Endothelial cell of umbilical vein (primary cell): ENCODE measurements around the gene SMIM3. TPM values are rescaled to one million over a fixed set of nuclear protein-coding genes. Genes with fewer than 3 reads are reported as not detected.

ENCODE experiments used
- BruUV-seq: library from RNA; stranded (reverse); fragments of 400-500 nt; replicated peaks from 2 replicates; lab custom pipeline; 2021; lab: Mats Ljungman, UMichigan
- CTCF ChIA-PET: fragments of 300-600, 350-600 bp; sonication (Branson Sonifier 250); formaldehyde crosslinking; loops from one replicate; lab custom pipeline; 2021; ENCODE audit warnings: antibody characterized with exemption, inconsistent platforms; lab: Charles Lee
- POLR2A ChIA-PET: fragments of 300-600, 350-600 bp; sonication (Branson Sonifier 250); formaldehyde crosslinking; loops from one replicate; lab custom pipeline; 2021; ENCODE audit warnings: antibody characterized with exemption, inconsistent platforms; lab: Charles Lee
- DNase-seq: peaks from one replicate; pipeline ENCODE4 v3.0.0-alpha.2; 2011; ENCODE audit warnings: low read depth, low spot score
- FAIRE-seq: peaks from 2 replicates; lab custom pipeline; 2011; peaks lifted over from hg19 to GRCh38; lab: Jason Lieb, UNC
- H2AFZ ChIP-seq: 2 replicates; pipeline ENCODE4 v1.6.0; 2012; ENCODE audit warnings: low read depth, low read length, control low read depth, inconsistent platforms
- H3K27ac ChIP-seq: 2 replicates; pipeline ENCODE4 v1.5.1; 2011; ENCODE audit warnings: low read depth, mild to moderate bottlenecking, control low read depth, low read length, moderate library complexity; ENCODE audit not compliant: insufficient read depth
- H3K27me3 ChIP-seq, 2 experiments: 2 replicates each; pipeline versions ENCODE4 v1.6.0 to v1.6.1; 2011; ENCODE audit warnings: low read length in 2 of 2, mixed read lengths in 1 of 2; ENCODE audit not compliant: control insufficient read depth in 2 of 2, insufficient read depth in 2 of 2
- H3K36me3 ChIP-seq, 2 experiments: 2 replicates in 1 of 2; 3 replicates in 1 of 2; pipeline ENCODE4 v1.5.1; 2011; ENCODE audit warnings: low read length in 2 of 2, mild to moderate bottlenecking in 1 of 2, moderate library complexity in 1 of 2; ENCODE audit not compliant: control insufficient read depth in 2 of 2, insufficient read depth in 2 of 2; ENCODE audit errors: extremely low read depth in 1 of 2
- H3K4me1 ChIP-seq: 3 replicates; pipeline ENCODE4 v1.5.1; 2011; ENCODE audit warnings: mild to moderate bottlenecking, low read length; ENCODE audit not compliant: control insufficient read depth, insufficient read depth; ENCODE audit errors: extremely low read depth
- H3K4me2 ChIP-seq: 2 replicates; pipeline ENCODE4 v1.6.1; 2011; ENCODE audit warnings: low read length, control low read depth, mixed read lengths; ENCODE audit not compliant: insufficient read depth
- H3K4me3 ChIP-seq, 3 experiments: fragments of 200-600 bp in 1 of 3; sonication (generic), shearing (Covaris generic) in 1 of 3; replicated peaks in 1 of 3; 2 replicates each; pipeline ENCODE4 v1.5.1; 2011 to 2016; ENCODE audit warnings: control low read depth in 3 of 3, low read length in 3 of 3, mild to moderate bottlenecking in 2 of 3, inconsistent platforms in 1 of 3, low read depth in 1 of 3, moderate library complexity in 1 of 3; ENCODE audit not compliant: insufficient read depth in 1 of 3
- H3K79me2 ChIP-seq: 2 replicates; pipeline ENCODE4 v1.6.0; 2012; ENCODE audit warnings: low read length, inconsistent platforms; ENCODE audit not compliant: control insufficient read depth, insufficient read depth
- H3K9ac ChIP-seq: replicated peaks from 2 replicates; pipeline ENCODE3; 2011; ENCODE audit warnings: low read length, control low read depth; ENCODE audit not compliant: insufficient read depth; ENCODE audit errors: extremely low read depth
- H3K9me1 ChIP-seq: replicated peaks from 3 replicates; pipeline ENCODE4 v1.6.0; 2011; ENCODE audit warnings: mild to moderate bottlenecking, low read length; ENCODE audit not compliant: control insufficient read depth, insufficient read depth; ENCODE audit errors: extremely low read depth
- H3K9me3 ChIP-seq: replicated peaks from 2 replicates; pipeline ENCODE4 v1.5.1; 2012; ENCODE audit warnings: low read length, inconsistent platforms; ENCODE audit not compliant: control insufficient read depth, insufficient read depth
- H4K20me1 ChIP-seq: replicated peaks from 2 replicates; pipeline ENCODE3; 2011; ENCODE audit warnings: mild to moderate bottlenecking, low read length; ENCODE audit not compliant: control insufficient read depth, insufficient read depth; ENCODE audit errors: extremely low read depth
- CTCF ChIP-seq, 2 donors: IDR thresholded peaks; 1 replicate in 1 of 2; 2 replicates in 1 of 2; pipeline ENCODE4 v1.5.1; 2011; ENCODE audit warnings: low read length in 2 of 2, mild to moderate bottlenecking in 2 of 2, moderate library complexity in 2 of 2, control low read depth in 1 of 2, inconsistent platforms in 1 of 2, low read depth in 1 of 2; ENCODE audit not compliant: insufficient read depth in 1 of 2; ENCODE audit errors: extremely low read depth in 1 of 2
- EZH2 ChIP-seq: IDR thresholded peaks from 2 replicates; pipeline ENCODE4 v1.6.1; 2012; ENCODE audit warnings: borderline replicate concordance, low read depth, mild to moderate bottlenecking, moderate library complexity, low read length, inconsistent platforms; ENCODE audit not compliant: severe bottlenecking
- FOS ChIP-seq: IDR thresholded peaks from 2 replicates; pipeline ENCODE4 v1.6.1; 2011; ENCODE audit warnings: mild to moderate bottlenecking, low read length, moderate library complexity, borderline replicate concordance; ENCODE audit not compliant: insufficient read depth
- GATA2 ChIP-seq: IDR thresholded peaks from 2 replicates; pipeline ENCODE4 v1.7.0; 2011; ENCODE audit warnings: low read depth, mild to moderate bottlenecking, moderate library complexity, mixed read lengths, low read length; ENCODE audit not compliant: insufficient read length, insufficient read depth
- JUN ChIP-seq: IDR thresholded peaks from 2 replicates; pipeline ENCODE4 v1.6.1; 2011; ENCODE audit warnings: borderline replicate concordance, low read depth; ENCODE audit not compliant: insufficient read length, insufficient read depth
- MAX ChIP-seq: IDR thresholded peaks from 2 replicates; pipeline ENCODE4 v1.6.1; 2011; ENCODE audit not compliant: insufficient read depth, insufficient read length
- MYC ChIP-seq: IDR thresholded peaks from one replicate; pipeline ENCODE4 v1.6.1; 2011; ENCODE audit warnings: mild to moderate bottlenecking, low read depth, low read length
- POLR2A ChIP-seq: IDR thresholded peaks from 2 replicates; pipeline ENCODE4 v1.6.1; 2012; ENCODE audit warnings: low read depth, mild to moderate bottlenecking, control low read depth, low read length
- POLR2AphosphoS5 ChIP-seq: IDR thresholded peaks from 2 replicates; pipeline ENCODE4 v1.6.1; 2012; ENCODE audit warnings: low read depth, mild to moderate bottlenecking, control low read depth, low read length, moderate library complexity; ENCODE audit not compliant: insufficient read depth
- dilution Hi-C: fragments of 300-500 bp; cut with MboI; formaldehyde crosslinking; loops from one replicate; pipeline ENCODE4 v1.15.0; 2019; ENCODE audit warnings: low sequenced_read_pairs; ENCODE audit not compliant: extremely low pct_ligation_motif_present
- intact Hi-C: fragments of 100-400 bp; cut with micrococcal nuclease; formaldehyde crosslinking; loops from one replicate; pipeline ENCODE4 v1.10.0; 2022
- polyA plus RNA-seq, 4 experiments: library from polyadenylated mRNA; depleted of rRNA in 3 of 4; stranded (reverse) in 3 of 4; unstranded in 1 of 4; fragments of >200 nt; gene quantifications; 2 replicates each; pipeline versions ENCODE4 v1.2.1 to v1.2.3, GENCODE V29; 2011 to 2012; ENCODE audit warnings: missing spikeins in 1 of 4
- total RNA-seq: library from RNA; stranded (reverse); gene quantifications from 2 replicates; pipeline ENCODE4 v1.2.3, GENCODE V29; 2021

Gene SMIM3
- total and polyA plus RNA-seq, 2 donors (not counting 3 experiments of a cell fraction or from before 2014, with no cell fraction given): 1.0 to 2.0 TPM

- intact Hi-C loops: no loop called here
- DNase-seq: no peak
- Histone ChIP-seq H3K4me2 (no peak overlapping the region), H3K27me3 (peaks cover 7 to 9% of the 10 kb centered on the region in 2 experiments), H3K4me1 (peaks cover 9% of the 10 kb centered on the region), H4K20me1 (no peaks in the 10 kb centered on the region), H3K27ac (no peak overlapping the region), H3K4me3 (no peak overlapping the region), H3K36me3 (no peaks in the 10 kb centered on the region), H3K9me1 (no peaks in the 10 kb centered on the region), H3K79me2 (no peaks in the 10 kb centered on the region), H2AFZ (no peak overlapping the region), H3K9ac (no peak overlapping the region), H3K9me3 (no peaks in the 10 kb centered on the region)
- CTCF ChIA-PET: interaction anchor here (1.2 to 2.7 kb wide), 3 partner anchors 10 to 376 kb away, joined by 3 to 33 read pairs (median 15); partner anchors contain the start of gene SMIM3
- no peak for TF ChIP-seq POLR2AphosphoS5
- TF ChIP-seq POLR2A: no peak
- TF ChIP-seq GATA2: no peak
- no peak for TF ChIP-seq FOS
- TF ChIP-seq EZH2: no peak
- no peak for TF ChIP-seq CTCF (IDR thresholded peaks at IDR 0.05; ENCODE audit: extremely low read depth in 1 of 2, insufficient read depth in 1 of 2, low read depth in 1 of 2, low read length in 2 of 2)
- TF ChIP-seq JUN: no peak
- TF ChIP-seq MYC: no peak
- TF ChIP-seq MAX: no peak
- dilution Hi-C loops: no loop called here
- BruUV-seq: no TSS peak
- FAIRE-seq: no peak
- POLR2A ChIA-PET: no interaction called here
Measured at GRCh38 chr5:150788977-150789376, 10.4 kb downstream of the SMIM3 start.
